HG02981 (cell line): Measurements from ENCODE around the gene ABLIM3.
"Not testable (repeated sequence)": the region's sequence is repeated elsewhere in the genome, so short reads cannot be mapped to it uniquely, and the experiment has no call there.

Source experiments
- ATAC-seq: cut with Tn5 transposase; IDR thresholded peaks from one replicate; pipeline ENCODE4 v1.9.1; 2021; ENCODE audit warnings: mild to moderate bottlenecking, moderate library complexity; ENCODE audit not compliant: unreplicated experiment

Gene ABLIM3

DNA sequence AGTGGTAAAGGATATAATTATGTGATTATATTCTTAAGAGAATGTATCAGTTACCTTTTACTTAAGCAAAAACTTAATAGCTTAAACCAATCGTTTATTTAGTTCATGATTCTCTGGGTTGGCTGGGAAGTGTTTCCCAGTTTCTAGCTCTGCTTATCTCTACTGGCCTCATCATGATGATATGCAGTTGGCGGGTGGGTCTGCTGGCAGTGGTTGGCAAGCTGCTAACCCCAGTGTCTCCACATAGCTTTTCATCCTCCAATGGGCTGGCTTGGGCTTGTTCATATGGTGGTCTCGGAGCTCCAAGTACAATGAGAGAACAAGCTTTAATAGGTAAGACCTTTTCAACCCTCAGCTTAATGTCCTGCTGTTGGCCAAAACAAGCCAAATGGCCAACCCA is 43.8 kb downstream of the ABLIM3 start:
- no peak for ATAC-seq

DNA sequence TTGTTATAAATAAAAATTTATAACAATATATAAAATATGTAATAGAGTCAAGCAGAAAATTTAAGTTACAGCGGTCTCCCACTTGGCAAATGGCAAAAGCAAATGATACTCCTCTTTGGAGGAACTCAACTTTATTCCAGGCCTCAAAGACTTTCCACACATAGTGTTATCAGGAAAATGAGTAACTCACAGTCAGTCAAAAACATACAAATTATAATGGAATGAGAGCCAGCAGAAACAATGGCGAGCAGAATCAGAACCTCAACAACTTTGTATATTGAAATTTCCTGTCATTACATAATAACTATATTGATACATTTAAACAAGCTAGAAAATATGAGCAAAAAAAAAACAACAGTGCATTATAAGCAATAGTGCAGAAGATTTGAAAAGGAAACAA is 45.2 kb downstream of the ABLIM3 start:
- no peak for ATAC-seq

DNA sequence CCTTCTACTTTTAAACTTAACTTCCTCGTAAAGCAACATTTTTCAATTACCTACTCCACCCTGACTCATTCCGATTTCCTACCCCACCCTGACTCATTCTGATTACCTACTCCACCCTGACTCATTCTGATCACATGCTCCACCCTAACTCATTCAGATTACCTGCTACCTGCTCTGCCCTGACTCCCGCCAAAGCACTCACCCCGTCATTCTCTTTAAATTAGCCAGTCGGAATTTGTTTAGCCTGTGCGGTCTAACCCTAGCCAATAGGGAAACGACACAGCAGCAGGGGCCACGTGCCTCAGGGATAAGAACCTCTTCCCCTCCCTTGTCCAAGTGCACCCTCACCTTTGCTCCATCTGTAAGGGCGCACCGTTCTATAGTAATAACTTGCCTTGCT is 46.3 kb downstream of the ABLIM3 start:
- ATAC-seq, result not testable (repeated sequence)

DNA sequence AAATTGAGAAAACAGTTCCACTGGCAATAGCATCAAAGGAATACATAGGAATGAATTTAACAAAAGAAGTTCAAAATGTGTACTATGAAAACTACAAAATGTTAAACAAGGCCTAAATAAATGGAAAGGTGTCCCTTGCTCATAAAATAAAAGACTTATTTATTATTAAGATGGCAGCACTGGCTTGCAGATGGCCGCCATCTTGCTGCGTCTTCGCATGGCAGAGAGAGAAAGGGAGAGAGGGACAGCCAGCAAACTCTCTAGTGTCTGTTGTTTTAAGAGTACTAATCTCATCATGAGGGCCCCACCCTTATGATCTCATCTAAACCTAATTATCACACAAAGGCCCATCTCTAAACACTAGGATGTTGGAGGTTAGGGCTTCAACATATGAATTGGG is 47.1 kb downstream of the ABLIM3 start:
- ATAC-seq, result no peak

DNA sequence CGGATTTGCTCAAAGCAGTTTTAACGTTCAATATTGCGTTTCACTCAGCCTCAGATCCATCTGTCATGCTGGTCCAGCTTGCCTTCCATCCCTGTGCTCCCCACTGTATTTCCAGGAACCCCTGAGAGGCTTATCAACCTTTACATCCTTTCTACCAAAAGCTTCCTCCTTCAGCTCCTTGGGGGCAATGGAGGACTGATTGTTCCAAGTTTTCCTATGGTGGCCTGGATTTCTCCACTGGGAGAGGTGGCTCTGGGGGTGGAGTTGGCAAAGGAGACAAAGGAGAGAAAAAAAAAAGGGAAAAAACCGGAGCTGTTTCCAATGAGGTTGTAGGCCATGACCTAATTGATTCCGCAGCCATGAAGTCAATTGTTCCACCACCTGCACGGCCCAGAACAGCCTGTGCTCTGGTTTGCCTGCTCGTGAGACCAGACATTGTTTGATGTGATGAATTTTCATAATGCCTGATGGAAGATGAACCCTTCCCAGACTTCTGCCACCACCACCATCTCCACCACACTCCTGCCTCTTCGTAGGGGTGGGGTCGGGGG is 54.1 kb downstream of the ABLIM3 start:
- no peak for ATAC-seq

DNA sequence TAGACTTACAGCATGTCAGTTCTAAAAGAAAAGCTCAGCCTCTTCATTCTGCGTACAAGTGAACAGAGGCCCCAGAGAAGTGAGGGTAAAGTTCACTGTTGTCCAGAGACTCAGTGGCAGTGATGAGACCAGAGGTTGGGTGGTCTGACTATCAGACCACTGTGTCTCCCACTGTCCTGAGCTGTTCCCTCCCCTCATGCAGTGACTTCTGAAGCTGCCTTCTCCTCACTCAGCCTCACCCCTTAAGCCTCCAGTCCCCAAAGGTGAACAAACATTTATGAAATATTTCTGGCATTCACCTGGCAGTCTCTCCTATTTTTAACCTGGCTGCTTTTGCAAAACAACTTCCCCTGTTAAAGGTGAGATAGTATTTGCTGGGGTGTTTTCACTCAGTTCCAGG is 54.7 kb downstream of the ABLIM3 start:
- ATAC-seq, result no peak

DNA sequence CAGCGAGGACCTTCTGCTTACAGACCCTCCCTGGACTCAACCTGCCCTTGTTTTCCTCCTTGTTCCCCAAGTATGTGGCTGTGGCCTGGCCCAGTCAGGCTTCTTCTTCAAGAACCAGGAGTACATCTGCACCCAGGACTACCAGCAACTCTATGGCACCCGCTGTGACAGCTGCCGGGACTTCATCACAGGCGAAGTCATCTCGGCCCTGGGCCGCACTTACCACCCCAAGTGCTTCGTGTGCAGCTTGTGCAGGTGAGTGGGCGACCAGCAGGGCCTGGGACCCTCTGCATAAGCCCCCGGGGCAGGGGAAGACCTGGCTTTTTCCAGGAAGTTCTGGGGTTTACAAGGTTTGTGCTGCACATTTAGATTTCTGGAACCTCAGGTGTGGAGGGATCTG is 56.9 kb downstream of the ABLIM3 start:
- no peak for ATAC-seq

DNA sequence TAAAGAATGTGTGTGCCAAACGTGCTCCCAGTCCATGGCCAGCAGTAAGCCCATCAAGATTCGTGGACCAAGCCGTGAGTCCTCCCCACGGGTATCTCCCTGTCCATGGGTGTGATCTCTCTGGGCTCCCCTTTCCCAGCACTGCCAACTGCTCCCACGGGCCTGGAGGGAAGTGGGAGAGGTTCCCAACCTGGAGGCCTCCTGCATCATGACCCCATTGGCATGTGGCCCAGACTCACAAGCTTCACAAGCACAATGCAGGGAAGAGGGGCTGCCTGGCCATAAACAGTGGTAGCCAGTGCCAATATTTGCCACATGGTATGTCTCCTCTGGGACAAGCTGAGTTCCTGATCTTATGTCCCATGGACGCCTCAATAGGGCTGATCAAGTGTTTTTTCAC is 59.1 kb downstream of the ABLIM3 start:
- no peak for ATAC-seq

DNA sequence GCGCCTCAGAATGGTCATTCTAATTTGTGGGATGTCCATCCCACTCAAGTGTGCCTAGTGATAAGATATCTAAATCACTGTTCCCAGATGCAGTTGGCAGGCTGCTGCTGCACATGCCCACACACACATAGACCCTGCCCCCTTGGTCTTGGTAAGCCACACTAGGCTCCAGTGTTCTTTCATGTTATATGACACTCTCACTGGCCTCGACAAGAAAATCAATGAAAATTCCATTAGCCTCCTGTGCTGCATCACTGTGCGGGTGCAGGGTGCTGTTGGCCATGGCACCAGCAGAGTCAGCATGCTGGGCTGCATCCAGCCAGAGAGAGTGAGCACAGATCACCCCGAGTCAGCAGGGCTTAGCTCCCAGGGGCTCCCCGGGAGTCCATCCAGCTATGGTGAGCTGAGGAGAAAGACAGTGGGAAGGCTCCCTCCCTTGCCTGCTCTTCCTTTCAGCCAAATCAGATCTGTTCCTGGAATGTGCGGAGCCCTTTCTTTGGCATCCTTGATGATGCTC is 59.9 kb downstream of the ABLIM3 start:
- no peak for ATAC-seq

DNA sequence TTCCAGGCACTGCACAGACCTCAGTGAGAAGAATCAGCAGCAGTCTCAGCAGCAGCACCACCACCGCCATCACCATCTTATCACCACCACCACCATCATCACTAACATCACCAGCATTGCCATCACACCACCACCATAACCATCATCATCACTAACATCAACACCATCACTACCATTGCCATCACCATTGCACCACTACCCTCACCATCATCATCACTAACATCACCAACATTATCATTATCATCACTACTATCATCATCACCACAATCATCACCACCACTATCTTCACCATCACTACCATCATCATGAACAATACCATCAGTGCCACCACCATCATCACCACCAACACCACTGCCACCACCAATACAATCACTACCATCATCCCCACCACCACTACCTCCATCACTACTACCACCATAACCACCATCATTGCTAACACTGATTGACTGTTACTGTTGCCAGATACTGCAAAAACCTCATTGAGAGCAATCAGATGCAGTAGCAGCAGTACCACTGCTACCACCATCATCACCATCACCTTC is 61.7 kb downstream of the ABLIM3 start:
- no peak for ATAC-seq

DNA sequence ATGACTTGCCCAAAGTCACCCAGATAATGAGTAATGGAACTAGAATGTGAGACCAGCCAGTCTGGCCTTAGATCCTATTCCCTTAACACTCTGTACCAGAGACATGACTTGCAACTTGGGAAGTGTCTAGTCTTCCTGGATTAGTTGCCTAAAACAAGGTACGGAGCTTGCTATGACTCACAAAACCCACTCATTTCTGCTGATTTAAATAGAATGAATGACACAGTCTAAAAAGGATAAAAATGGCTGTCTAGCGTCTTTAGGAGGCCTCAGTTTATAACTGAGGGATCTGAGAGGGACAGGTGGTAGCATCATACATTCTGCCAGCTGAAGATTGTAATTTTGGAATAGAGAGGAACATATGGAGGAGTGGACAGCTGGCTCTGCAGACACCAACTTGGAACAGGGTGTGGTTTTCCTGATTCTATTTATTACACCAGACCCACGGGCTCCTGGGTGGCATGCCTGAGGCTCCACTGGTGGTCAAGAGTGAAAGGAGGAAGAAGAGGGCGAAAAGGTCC is 62.7 kb downstream of the ABLIM3 start:
- no peak for ATAC-seq

DNA sequence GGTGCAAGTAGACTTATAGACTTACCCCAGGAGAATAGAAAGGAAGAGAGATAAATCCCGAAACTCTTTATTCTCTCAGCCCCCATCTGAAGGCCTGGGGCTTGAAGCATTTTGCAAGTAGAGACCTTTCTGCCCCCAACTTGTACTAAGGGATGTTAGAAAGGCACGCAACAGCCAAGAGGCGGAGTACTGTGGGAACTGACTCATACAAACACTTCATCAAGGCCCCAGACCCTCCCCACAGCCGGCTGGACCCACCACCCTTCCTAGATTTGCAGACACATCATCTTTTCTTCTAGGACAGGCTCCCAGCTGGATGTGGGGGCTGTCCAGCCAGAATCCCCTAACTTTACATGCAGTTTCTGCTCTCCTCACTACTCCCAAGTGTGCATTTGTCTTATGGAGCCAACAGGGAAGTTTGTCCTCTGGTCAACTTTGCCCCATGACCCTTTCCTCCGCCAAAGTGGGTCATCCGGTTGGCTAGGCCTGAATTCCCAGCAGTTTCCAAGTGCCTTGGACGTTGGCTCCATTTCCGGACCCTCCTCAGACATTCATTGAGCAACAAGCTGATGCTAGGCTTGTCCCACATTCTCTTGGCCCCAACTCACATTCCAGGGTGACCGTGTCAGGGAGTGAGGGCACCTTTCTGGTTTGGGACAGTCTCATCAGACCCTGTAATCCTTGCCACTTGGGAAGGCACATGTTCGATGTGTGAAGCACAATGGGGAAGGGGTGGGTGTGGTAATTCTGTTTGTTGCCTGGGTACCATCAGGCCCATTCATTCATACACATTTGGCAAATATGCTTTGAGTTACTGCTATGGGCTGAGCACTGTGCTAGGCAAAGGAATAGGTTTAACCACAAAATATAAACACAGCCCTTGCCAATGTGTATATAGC is 64.6 kb downstream of the ABLIM3 start:
- ATAC-seq, result no peak

DNA sequence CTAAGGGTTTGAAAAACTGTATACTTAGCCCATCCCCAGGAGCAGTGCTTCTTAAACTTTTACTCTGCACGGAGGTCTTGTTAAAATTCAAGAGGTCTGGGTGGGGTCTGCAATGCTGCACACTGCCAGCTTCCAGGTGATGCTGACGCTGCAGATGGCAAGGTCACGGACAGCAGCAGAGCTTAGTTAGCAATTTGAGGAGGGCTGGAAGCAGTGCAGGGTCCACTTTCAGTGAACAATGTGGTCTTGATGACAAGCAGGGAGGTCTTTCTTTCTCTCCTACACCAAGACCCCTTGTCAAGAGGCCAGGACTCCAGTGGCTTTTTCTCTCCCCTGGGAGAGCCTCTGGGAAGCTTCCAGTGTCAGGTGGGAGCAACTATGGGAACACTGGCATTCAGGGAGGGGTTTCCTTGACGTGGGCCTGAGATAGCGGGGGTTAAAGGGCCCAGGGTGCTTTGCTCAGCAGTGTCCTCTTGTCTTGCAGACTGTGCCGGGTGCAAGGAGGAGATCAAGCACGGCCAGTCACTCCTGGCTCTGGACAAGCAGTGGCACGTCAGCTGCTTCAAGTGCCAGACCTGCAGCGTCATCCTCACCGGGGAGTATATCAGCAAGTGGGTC is 65.3 kb downstream of the ABLIM3 start:
- no peak for ATAC-seq

DNA sequence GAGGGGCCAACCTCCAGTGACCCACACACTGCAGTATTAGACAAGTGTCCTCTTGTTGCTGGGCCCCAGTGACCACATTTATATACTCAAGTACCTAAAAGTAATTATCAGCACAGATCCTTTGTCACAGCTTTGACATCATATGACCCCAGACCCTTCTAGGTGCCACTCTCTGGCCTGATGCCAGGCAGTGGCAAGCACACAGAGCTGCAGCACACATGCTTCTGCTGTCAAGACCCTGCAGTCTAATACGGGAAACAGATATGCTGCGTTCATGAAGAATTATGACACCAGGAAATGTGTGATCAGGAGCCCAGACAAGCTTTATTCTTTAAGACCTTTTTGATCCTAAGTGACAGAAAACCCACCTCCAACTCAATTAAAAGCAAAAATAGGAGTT is 66.5 kb downstream of the ABLIM3 start:
- ATAC-seq, result no peak

DNA sequence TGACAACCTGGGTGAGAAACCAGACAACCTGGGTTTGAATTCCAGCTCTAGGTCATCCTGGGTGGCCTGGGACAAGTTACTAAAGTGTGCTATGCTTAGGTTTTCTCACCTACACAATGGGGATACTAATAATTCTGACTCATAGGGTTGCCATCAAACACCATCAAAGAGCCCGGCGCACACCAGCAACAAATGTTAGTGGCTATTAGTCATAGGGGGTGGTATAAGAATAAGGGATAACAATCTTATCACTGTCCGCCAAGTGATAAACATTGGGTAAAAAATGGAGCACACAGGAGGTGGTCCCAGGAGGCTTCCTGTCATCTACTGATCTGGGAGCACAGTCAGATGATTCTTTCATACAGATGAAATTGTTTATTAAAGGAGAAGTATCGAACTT is 68.9 kb downstream of the ABLIM3 start:
- ATAC-seq, result no peak

DNA sequence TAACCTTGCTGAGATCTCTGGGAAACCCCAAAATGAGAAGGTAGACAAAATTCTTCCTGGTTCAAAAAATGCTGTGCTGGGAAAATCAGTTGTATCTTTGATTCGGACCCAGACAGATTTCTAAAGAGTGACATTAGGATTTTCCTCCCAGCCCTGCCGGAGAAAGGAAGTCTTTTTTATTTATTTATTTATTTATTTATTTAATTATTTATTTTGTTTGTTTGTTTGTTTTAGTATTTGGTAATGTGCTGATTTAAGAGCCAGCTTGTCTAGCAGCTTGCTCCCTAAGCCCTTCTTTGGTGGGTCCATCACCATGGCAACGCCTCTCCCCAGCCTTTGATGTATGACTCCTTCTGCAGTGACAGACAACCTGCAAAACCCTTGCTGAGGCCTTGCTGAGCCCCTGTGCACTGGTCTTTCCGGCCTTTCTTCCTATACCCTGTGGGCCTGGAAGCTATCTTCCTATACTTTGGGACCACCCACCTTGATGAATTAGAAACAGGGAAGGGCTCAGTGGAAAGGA is 69.7 kb downstream of the ABLIM3 start:
- no peak for ATAC-seq

DNA sequence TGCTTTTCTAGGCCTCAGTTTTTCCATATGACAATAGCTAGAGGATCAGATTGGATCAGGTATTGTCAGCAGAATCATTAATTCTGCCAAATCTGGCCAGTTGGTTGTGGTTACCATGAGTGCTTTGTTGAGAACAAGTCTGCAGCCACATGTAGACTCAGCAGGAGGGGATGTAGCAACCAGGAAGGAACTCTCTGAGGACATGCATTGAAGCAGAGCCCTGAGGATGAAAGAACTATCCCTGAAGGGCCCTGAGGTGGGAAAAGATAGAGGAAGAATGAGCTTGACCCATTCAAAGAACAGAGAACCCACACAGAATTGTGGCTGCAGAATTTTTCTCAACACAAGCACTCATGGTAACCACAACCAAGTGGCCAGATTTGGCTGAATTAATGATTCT is 70.3 kb downstream of the ABLIM3 start:
- no peak for ATAC-seq

DNA sequence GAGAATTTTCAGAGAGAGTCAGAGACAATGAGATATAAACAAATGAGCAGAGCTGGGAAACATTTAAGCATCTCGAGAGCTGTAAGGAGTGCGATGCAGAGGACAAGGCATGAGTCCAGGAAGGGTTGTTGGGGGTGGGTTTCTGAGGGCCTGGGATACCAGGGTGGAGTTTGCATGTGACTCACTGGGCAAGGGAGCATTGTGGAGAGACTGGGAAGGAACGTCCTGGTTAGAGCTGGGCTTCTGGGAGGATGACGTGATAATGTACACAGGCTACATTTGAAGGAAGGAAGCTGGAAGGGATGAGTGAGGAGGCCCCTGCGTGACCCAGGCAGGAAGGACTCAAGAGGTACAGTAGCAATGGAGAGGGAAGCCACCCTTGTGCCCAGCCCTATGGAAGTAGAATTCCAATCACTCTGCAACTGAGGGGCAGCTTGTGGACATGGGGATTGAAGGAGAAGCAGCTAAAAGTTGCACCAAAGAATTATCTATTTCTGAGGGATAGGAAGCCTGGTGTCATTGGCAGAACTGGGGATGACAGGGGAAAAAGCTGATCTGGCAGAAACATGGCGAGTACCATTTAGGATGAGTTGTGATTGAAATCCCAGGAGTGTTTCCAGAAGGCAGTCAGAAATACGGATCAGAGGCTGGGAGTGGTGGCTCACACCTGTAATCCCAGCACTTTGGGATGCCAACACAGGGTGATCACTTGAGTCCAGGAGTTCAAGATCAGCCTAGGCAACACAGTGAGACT is 71.1 kb downstream of the ABLIM3 start:
- ATAC-seq, result no peak

DNA sequence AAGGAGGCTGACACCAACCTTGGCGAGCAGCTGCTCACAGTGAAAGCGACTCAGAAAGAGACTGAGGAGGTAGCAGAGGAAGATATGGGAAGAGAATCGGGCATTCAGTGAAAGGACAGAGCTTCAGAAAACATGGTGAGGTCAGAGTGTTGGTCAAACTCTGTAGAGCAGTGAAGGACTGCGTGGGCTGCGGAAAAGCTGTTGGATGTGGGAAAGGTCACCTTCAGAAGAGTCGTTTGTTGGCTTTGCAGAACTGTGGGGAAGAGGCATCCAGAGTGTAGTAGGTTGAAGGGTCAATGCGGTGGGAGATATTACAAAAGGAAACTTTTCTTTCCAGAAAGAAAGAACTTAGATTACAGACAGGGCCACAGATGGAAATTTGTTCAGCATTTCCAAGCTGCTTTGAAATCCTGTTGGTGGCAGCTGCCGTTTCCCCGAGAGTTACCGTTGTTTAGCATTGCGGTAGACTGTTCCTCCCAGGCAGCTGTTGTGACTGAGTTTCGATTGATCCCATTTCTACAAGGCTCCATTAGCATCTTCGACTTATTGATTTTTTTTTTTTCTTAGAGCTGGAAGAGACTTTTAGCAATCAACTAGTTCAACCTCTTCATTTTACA is 72.1 kb downstream of the ABLIM3 start:
- no peak for ATAC-seq

DNA sequence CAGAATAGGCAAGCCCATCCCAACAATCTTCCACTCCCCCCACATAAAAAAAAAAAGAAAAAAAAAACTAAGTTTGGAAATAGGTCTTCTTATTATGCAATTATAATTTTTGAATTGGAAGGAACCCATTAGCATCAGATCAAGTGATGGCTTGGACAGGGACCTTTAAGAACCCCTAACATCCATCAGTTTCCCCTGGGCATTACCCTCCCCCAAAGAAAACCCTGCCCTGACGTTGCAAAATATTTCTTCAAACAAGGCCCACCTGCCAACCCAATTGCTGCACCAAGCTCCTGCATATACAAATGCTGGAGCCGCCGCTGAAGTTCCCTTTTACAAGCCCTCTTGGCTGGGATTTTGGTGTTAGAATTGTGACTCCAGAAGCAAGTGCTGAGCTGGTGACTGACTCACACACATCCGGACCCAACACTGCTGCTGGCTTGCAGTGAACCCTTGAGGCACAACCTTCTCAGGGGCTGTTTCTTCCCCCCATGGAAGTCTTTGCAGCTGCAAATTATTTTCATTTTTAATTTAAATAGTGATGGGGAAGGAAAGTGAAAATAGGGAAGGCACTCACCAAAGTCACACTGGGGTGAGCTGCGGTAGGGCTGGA is 74.3 kb downstream of the ABLIM3 start:
- ATAC-seq, result no peak
